Kidney epithelial cell (primary cell): ENCODE measurements around the gene MAPKAPK2. TPM values are rescaled to one million over a fixed set of nuclear protein-coding genes. Genes with fewer than 3 reads are reported as not detected.

Experiments
- DNase-seq: peaks from one replicate; pipeline ENCODE4 v3.0.0-alpha.2; 2010; ENCODE audit warnings: low read depth
- H3K27me3 ChIP-seq: 2 replicates; pipeline ENCODE4 v1.6.0; 2011; ENCODE audit warnings: low read length; ENCODE audit not compliant: control insufficient read depth, insufficient read depth
- H3K36me3 ChIP-seq: 2 replicates; pipeline ENCODE4 v1.5.1; 2011; ENCODE audit warnings: low read length; ENCODE audit not compliant: control insufficient read depth, insufficient read depth
- H3K4me3 ChIP-seq: 2 replicates; pipeline ENCODE4 v1.5.1; 2011; ENCODE audit warnings: low read depth, mild to moderate bottlenecking, control low read depth, low read length
- total RNA-seq: library from RNA; depleted of rRNA; stranded (reverse); fragments of >200 nt; gene quantifications from 2 replicates; pipeline ENCODE4 v1.2.3, GENCODE V29; 2015
- TF ChIP-seq, protein P1 (sequence below): IDR thresholded peaks from 2 replicates; pipeline ENCODE4 v1.5.1; 2011; ENCODE audit warnings: mild to moderate bottlenecking, moderate library complexity, low read length, control low read depth, inconsistent platforms; ENCODE audit not compliant: insufficient read depth, poor library complexity, severe bottlenecking

The MAPKAPK2 gene
- total RNA-seq, 1 donor from 2014 or later = 64.0 TPM

DNA sequence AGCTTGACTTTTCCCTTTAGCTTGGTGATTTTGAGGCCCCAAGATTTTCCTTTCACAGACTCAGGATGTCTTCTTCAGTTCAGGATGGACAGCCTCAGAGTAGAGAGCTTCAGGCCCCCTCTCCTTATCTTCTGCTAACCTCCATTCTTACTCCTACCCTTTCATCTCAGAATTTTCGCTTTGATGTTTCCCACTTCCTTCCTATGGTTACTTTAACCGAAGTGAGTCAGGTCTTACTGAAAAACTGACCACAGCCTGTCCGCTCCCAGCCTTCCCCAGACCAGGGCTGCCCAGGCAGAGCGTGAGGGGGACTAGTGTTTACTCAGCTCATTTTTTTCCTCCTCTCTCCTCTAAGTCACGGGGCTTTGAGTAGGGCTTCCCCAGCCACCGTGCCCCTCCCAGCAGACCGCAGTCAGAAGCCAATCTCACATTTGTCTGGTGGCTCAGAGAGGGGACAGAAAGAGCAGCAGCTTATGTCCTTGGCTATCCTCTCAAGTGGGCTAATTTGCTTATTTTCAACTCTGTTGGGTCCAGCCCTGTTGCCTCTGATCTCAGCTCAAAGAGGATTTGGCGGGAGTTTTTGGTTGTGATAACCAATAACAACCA lies 81.6 kb downstream of the MAPKAPK2 start:
- DNase-seq = peak; percentile 92
- Histone ChIP-seq H3K36me3 (no peaks in the 10 kb centered on the region), H3K27me3 (no peaks in the 10 kb centered on the region), H3K4me3 (no peak overlapping the region)
- TF ChIP-seq, protein P1, sequence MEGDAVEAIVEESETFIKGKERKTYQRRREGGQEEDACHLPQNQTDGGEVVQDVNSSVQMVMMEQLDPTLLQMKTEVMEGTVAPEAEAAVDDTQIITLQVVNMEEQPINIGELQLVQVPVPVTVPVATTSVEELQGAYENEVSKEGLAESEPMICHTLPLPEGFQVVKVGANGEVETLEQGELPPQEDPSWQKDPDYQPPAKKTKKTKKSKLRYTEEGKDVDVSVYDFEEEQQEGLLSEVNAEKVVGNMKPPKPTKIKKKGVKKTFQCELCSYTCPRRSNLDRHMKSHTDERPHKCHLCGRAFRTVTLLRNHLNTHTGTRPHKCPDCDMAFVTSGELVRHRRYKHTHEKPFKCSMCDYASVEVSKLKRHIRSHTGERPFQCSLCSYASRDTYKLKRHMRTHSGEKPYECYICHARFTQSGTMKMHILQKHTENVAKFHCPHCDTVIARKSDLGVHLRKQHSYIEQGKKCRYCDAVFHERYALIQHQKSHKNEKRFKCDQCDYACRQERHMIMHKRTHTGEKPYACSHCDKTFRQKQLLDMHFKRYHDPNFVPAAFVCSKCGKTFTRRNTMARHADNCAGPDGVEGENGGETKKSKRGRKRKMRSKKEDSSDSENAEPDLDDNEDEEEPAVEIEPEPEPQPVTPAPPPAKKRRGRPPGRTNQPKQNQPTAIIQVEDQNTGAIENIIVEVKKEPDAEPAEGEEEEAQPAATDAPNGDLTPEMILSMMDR = no peak

DNA sequence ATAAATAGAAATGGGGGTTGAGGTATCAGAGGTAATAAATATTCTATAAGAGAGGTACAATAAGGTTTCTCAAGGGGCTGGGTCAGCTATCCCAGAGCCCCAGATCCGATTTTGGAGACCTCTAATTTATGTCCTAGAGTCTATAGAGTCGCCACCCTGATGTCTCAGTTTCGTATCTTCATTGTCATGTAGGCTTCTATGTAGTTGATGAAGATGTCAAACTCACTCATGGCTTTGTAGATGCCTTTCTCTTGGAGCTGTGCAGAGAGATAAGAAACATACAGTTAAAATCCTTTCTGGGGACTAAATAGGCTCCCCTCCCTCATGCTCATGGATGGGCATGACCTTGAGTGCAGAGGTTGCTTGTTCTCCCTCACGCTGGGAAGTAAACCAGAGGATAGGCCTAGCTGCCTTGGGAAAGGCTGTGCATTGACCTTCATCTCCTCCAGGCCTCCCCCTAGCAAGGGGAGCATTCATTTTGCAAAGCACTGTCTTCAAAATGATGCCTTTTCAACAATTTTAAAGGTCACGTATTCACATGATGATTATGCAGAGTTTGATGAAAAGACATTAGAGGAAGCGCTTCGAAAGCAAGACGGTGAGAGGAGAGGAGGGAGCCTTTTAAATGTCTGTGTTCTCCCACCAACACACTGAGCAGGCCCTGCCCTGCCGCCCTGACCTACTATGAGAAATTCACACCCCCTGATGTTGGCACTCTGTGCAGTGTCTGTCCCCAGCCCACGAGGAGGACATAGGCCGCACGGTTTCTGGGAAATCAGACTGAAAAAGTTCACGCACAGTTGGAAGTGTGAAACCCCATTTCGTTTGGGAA lies 84.0 kb downstream of the MAPKAPK2 start:
- TF ChIP-seq, protein P1 = no peak
- no peak for DNase-seq
- H3K36me3 ChIP-seq = no peaks in the 10 kb centered on the region
- H3K4me3 ChIP-seq = no peak overlapping the region
- no peaks in the 10 kb centered on the region for H3K27me3 ChIP-seq

DNA sequence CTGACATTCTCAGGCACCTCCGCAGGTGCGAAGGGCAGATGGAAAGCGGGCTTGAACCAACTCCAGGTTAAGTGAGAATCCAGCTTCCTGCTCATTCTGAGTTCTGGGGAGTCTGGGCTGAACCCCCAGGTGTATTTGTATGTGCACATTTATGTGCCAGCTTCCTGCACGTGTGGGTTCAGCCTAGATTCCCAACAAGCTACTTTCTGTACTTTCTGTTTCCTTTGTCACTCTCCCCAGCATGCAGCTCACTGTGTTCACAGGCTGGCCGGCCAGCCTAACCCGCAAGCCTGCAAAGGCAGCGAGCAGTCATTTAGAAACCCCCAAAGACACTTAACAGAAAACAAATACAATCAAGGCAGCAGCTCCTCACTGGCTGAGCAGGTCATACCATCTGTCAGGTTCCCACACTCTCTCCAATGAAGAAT lies 84.6 kb downstream of the MAPKAPK2 start:
- Histone ChIP-seq H3K4me3 (no peak overlapping the region), H3K36me3 (no peaks in the 10 kb centered on the region), H3K27me3 (peaks cover 6% of the 10 kb centered on the region)
- TF ChIP-seq, protein P1 = no peak
- DNase-seq = no peak

DNA sequence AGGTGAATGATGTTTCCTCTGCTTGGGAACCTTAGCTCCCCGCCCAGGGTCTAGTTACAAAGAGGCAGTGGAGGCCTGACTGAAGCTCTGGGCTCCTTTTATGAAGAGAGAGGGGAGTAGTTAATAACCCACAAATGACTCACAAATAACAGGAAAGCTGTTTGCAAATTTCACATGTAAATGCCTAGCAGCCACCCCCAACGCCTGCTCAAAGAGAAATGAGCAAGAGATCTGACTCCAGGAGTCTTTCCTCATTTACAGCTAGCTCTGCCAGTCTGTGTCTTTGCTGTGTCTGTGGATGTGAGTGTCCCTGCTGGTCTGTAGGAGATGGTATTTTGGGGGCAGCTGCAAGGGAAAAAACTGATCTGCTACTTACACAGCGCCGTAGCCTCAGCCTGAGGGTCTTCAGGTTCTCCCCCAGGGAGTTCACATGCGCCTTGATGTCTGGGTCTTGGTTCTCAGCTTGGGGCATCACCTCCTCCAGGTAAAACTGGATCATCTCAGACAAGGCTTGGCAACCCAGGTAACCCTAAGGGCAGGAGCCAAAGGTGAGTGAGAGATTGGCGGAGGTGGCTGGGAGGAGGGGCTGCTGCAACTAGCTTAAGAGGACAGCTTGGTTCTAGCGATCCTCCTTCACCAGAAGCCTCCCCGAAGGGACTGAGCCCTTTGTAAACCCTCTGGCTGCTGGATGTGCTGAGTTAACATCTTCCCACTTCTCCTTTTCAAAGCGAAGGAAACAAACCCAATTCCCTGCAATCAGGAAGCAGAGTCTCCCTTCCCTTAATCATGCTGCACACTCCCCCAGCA lies 86.0 kb downstream of the MAPKAPK2 start, which contains the start of gene IL19:
IL19 (plus strand) TSS at position 243 of the 807 bp plus-strand sequence. CDS start 65,890 bp downstream, outside the sequence.
- TF ChIP-seq, protein P1 = no peak
- H3K36me3 ChIP-seq = no peaks in the 10 kb centered on the region
- DNase-seq = peak; percentile 73
- peaks cover 9% of the 10 kb centered on the region for H3K27me3 ChIP-seq
- no peak within 1 kb of the TSS for H3K4me3 ChIP-seq

DNA sequence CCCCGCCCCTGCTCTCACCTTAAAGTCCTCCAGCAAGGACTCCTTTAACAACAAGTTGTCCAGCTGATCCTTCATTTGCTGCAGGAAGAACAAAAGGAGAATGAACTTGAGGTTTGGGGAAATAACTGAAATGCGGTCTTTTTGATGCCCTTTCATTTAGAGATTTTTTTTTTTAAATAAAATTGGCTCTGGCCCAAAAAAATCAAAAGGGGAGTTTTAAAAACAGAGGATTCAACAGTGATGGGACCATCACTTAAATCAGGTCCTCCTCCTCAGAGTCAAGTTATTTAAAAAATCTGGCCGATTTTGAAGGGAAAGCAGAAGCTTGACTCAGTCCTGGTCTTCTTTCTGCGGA lies 86.6 kb downstream of the MAPKAPK2 start:
- Histone ChIP-seq H3K36me3 (no peaks in the 10 kb centered on the region), H3K4me3 (no peak overlapping the region), H3K27me3 (peaks cover 9% of the 10 kb centered on the region)
- DNase-seq = no peak
- TF ChIP-seq, protein P1 = no peak
